Stimulated activated CD8-positive, alpha-beta memory T cell treated with anti-CD3 and anti-CD28 coated beads, Interleukin-15, amount 100 ng/mL, for 48 hours (primary cell): Measurements from ENCODE around the gene BABAM2.

ENCODE experiments used
- DNase-seq, 2 donors: peaks; one replicate each; pipeline ENCODE4 v3.0.0-alpha.2; 2020; ENCODE audit warnings: low read depth in 2 of 2

The BABAM2 gene

GRCh38 chr2:28199995-28200679 is 309.6 kb downstream of the BABAM2 start:
- DNase-seq = no peak

GRCh38 chr2:28201671-28202180 is 311.2 kb downstream of the BABAM2 start:
- DNase-seq = no peak

GRCh38 chr2:28202719-28203118 is 312.2 kb downstream of the BABAM2 start:
- no peak for DNase-seq

DNA sequence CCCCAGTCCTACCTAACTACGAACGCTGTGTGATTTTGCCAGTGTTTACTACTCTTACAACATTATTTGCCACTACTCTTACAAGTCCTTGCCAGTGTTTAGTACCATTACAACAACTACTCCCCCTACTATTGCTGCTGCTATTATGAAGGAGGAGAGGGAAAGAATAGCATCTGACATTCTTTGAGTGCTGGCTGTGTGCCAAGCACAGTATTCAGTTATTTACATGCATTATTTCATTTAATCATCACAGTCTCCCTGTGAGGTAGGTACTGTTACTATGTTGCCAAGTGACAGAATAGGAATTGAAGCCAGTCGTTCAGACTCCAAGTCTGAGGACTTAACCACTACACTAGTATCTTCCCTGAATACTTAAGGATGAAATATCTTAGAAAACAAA is 316.2 kb downstream of the BABAM2 start:
- DNase-seq = no peak

- no peak for DNase-seq
These were observed 318.7 kb downstream of the BABAM2 start for GRCh38 chr2:28209261-28209691.

- no peak for DNase-seq
These were observed 319.3 kb downstream of the BABAM2 start for GRCh38 chr2:28209864-28210263.

- DNase-seq = no peak
These were observed 320.0 kb downstream of the BABAM2 start for GRCh38 chr2:28210535-28210934.

- DNase-seq = no peak
These were observed 325.8 kb downstream of the BABAM2 start for GRCh38 chr2:28216331-28216730.

GRCh38 chr2:28217042-28217740 is 326.7 kb downstream of the BABAM2 start:
- DNase-seq = no peak

- no peak for DNase-seq
These were observed 328.6 kb downstream of the BABAM2 start for GRCh38 chr2:28219138-28219537.

GRCh38 chr2:28219758-28220368 is 329.3 kb downstream of the BABAM2 start:
- DNase-seq = no peak

DNA sequence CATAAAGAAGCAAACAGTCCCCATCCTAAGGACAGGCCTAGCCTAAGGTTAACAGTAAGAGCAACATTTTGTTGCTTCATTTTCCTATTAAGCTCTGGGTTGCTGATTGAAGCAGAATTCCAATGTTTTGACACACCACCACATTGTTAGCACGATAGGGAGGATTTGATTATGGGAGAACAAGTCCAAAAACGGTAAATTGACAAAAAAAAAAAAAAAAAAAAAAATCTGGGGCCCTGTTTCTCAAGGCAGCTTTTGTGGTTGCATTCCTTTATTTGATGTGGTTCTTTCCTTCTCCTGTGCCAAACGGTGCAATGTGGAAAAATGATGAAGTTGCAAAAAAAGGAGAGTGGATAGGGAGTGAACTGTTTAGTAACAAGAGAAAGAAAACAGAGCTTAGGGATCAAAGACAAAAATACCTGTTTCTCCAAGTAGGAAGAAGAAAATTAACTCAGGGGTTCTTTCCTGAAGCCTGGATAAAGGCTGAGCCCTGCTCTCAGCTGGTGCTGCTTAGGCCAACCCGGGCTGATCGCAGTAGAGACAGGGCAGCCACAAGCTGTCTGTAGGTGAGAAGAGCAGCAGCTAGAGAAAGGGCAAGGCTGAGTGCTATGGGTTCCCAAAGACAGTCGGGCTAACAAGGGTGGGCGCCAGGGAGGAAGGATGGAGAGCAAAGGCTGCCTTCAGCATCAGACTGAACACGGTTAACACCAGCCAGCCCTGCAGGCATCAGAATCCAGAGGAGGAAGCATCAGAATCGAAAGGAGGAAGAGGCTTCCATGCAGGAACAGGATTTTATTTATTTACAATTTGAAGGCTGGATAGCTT is 334.3 kb downstream of the BABAM2 start:
- DNase-seq = no peak

DNA sequence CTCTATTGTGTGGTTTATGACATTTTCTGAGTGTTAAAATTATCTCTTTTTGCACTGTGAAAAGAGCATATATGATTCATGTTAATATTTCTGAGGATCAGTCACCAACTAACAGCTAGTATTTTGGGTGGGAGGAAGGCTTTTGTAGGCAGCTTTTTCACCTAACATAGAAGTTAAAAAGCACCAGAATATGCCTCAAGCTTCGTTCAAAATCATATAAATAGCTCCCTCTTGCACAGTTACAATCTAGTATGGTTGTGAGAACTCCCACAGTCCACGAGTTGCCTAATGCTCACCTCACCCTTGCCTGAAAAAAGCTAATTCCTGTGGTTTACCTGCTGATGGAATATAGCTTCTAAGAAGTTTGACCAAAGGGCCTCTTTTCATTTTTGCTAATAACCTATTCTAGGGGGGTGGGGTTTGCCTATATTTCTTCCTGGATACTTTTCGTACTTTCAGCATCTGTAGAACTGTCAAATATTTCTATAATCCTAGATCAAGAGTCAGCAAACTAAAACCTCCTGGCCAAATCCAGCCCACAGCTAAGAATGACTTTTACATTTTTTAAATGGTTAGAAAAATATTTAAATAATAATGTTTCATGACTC is 335.0 kb downstream of the BABAM2 start:
- no peak for DNase-seq

DNA sequence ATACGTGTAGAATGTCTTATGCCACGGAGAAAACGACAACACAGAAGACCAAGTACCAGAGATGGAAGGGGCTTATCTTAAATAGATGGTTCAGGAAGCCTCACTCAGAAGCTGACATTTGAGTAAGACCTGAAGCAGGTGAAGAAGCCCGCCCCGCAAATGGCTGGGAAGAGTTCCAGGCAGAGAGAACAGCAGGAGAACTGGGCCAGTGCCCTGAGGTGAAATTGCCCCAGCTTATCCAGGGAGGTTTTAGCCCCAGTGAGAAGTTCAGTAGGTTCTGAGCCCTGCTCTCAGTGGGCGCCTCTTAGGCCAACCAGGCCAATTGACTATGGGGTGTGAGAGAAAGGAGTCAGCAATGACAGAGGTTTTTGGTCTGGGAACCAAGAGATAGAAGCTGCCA is 336.0 kb downstream of the BABAM2 start:
- no peak for DNase-seq

DNA sequence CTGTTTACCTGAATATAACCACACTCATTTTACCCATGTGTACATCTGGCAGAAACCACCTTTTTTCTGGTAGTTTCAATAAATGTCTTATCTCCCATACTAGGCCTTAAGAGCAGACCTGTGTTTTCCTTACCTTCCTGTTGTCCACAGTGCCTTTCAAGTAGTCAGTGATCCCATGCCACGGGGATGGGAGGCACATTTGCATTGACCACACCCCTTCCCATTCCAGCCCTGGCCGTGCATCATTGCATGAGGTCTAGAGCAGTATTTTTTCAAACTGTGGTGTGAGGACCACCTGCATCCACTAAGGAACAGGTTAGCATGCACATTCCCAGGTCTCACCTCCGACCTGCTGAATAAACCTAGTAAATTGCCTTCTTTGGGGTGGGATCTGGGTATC is 337.0 kb downstream of the BABAM2 start:
- DNase-seq = no peak

DNA sequence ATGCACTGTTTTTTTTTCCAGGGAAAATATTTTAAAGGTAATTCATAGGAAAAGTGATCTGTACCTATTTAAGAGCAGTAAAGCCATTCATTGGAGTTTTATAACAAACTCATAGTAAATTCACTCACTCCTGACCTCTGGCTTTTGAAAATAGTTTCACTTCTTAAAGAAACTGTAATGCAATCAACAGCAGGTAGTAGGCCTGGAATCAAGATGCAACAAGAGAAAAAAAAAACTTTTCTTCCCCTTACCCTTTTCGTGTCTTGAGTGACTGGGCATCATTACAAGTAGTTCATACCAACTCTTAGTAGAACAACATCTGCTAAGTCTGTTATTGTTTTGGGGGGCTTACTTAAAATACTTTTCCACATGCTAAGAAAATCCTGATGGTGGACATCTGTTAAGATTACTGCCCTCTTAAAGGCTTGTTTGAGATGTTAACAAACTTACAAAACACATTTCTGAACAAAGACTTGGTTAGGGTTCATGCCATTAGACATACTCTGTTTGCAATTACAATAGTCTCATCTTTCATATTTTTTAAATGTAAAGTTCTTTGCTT is 338.0 kb downstream of the BABAM2 start:
- no peak for DNase-seq

GRCh38 chr2:28231110-28231631 is 340.6 kb downstream of the BABAM2 start:
- DNase-seq = no peak

DNA sequence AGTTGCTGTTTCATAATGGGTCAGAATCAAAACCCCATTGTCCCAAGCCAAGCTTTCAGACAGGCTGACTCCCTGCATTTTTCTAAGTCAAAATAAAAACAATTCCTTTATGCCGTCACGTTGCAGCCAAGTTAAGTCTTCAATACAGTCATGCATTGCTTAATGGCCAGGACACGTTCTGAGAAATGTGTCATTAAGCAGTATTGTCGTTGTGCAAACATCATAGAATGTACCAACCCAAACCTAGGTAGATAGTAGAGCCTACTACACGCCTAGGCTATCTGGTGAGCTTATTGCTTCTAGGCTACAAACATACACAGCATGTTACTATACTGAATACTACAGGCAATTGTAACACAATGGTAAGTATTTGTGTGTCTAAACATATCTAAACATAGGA is 341.8 kb downstream of the BABAM2 start:
- DNase-seq = no peak

- no peak for DNase-seq
These were observed 342.7 kb downstream of the BABAM2 start for GRCh38 chr2:28233164-28233676.

DNA sequence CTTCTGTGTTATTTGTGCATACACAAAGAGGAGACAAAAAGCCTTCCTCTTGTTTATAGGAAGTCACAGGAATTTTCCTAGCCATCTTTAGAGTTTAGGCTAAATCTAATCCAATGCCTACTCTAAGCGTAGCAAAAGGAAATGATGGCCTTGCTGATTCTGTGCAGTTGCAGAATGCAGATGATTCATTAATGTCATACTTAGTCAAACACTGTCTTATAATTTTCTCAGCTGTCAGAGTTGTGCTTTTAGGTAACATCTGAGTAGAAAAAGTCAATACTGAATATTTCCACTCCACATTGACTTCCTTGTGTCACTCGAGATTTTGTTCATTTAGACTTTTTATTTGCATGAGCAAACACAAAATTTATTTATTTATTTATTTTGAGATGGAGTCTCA is 344.3 kb downstream of the BABAM2 start:
- DNase-seq = no peak

- DNase-seq = no peak
These were observed 348.7 kb downstream of the BABAM2 start for GRCh38 chr2:28239207-28239606.
